Stomach (tissue), 4 donors: ENCODE data around the gene INPP1.
"Not testable (repeated sequence)": the region's sequence is repeated elsewhere in the genome, so short reads cannot be mapped to it uniquely, and the experiment has no call there.

Experiments used
- CTCF ChIP-seq, 7 experiments: fragments of 450-650 bp in 4 of 7; fragments of 200-600 bp in 3 of 7; sonication (generic) in 3 of 7; IDR thresholded peaks; one replicate each; pipeline ENCODE4 v1.5.1; 2016 to 2019; ENCODE audit warnings: antibody characterized with exemption in 7 of 7, control low read depth in 2 of 7, mild to moderate bottlenecking in 1 of 7
- EP300 ChIP-seq: sonication (generic); formaldehyde crosslinking; IDR thresholded peaks from one replicate; pipeline ENCODE4 v1.6.1; 2017; ENCODE audit warnings: antibody characterized with exemption
- POLR2A ChIP-seq, 4 donors: fragments of 450-650 bp; IDR thresholded peaks; one replicate each; pipeline ENCODE4 v1.6.1; 2016; ENCODE audit warnings: antibody characterized with exemption in 4 of 4, control low read depth in 2 of 4, mild to moderate bottlenecking in 1 of 4, moderate library complexity in 1 of 4
- POLR2AphosphoS5 ChIP-seq, 3 donors: sonication (generic); formaldehyde crosslinking; IDR thresholded peaks; one replicate each; pipeline ENCODE4 v1.6.1; 2016; ENCODE audit warnings: antibody characterized with exemption in 3 of 3

GRCh38 chr2:190312635-190313025 is 30.8 kb upstream of the INPP1 start:
- not testable (repeated sequence) for TF ChIP-seq EP300; CTCF (IDR thresholded peaks at IDR 0.05); POLR2A (IDR thresholded peaks at IDR 0.05); POLR2AphosphoS5 (IDR thresholded peaks at IDR 0.05)
